HG03432 (cell line): Measurements from ENCODE around the gene GRIK1.

Experiments
- ATAC-seq: cut with Tn5 transposase; IDR thresholded peaks from one replicate; pipeline ENCODE4 v1.9.1; 2021; ENCODE audit warnings: mild to moderate bottlenecking, moderate library complexity; ENCODE audit not compliant: unreplicated experiment

The GRIK1 gene

DNA sequence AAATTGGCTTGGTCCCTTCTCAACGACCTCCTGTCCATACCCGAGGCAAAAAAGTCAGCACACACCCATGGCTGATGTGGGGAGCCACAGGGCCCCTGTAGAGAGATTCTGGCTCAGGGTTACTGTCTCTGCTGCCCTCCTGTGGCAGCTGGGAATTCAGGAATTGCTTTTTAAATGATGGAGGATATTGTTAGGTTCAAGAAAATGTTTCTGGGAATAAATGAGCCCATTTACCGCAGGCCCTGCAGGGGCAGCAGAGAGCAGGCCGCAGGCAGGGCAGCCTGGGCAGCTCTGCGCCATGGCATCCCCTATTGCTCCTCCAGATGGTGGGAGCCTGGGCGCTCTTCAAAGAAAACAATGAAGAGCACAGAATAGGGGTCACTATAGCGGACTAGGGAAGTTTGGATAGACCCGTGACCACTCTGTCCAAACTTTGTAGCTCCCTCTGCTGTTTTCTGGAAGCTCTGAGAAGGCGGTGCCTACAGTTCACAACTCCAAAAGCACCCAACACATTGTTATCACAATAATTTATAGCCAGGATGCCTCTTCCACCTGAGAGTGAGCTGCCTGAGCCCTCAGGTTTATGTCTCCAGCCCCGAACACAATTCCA, 440.0 kb downstream of the GRIK1 start:
- no peak for ATAC-seq

DNA sequence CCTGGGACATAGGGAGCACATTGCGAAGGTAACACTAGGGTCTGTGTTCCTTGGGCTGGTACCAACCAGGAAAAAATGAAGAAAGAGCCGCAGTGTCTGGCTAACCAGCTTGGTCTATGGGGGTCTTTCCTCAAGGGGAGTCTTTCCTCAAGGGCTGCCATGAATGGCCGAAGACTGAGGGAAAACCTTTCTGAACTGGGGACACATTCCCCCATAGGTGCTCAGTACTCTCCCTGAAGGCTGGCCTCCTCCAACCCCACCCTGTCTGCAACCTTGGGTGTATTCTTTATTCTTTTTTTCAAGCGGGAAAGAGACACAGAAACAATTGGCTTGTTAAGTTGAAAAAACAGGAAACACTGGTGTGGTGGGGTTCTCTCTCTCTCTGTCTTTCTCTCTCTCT, 440.6 kb downstream of the GRIK1 start:
- no peak for ATAC-seq

DNA sequence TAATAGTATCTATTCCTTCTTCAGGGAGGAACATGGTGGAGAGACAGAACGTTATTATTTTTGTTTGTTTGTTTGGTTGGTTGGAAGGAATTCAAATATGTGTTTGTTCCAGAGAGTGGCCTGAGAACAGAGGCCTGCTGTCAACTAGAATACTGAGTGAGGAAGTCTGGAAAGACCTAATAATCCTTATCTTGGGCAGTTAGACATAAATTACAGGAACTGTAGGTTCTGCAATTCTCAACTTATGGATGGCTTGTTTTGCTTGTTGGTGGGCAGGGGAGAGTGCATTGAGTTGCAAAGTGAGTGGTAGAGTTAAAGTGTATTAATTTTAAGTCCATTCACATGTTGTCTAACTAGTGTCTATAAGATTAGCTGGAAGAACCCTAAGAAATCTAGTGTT, 443.5 kb downstream of the GRIK1 start:
- no peak for ATAC-seq

DNA sequence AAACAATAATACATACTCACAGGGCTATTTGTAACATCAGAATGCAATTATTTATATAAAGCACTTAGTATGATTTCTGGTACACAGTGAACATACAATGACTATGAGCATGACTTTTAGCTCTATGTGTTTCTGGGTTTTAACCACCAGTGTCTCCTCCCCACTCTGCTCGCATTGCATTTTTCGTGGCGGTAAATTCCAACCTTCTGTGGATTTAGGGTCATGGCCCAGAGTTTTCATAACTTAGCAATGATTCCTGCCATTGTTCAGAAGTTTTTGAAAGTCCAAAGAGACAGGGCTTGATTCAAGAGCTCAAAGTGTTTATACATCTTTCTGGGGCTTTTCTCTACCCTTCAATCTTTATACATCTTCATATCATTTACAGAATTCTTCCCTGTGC, 449.8 kb downstream of the GRIK1 start:
- no peak for ATAC-seq

DNA sequence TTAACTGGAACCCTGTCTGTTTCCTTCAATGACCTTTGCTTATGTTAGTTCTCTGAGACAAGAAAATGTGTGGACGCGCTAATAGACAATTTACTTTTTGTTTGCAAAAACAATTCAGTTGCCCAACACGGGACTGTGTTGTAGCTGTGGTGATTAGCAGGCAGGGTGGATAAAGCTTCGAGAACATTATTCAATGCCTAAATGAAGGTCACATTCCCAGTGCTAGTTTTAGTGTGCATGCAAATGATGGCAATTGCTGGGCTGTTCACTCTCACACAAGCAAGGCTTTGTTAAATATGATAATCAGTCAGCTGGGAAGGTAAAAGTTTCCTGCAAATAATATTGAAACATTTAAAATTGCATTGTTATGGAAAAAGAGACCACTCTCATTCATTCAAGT, 452.6 kb downstream of the GRIK1 start:
- ATAC-seq = no peak
